NCI-H2029 treated with DMSO at 0.1 percent for 48 hours (cell line): Measurements from ENCODE around the gene AMPD3.
A peak's percentile ranks its signal among the peaks of the same experiment; 100 is the strongest.

Experiments
- DNase-seq: peaks from one replicate; lab custom pipeline; 2025; lab: John Stamatoyannopoulos, UW

AMPD3 gene

DNA sequence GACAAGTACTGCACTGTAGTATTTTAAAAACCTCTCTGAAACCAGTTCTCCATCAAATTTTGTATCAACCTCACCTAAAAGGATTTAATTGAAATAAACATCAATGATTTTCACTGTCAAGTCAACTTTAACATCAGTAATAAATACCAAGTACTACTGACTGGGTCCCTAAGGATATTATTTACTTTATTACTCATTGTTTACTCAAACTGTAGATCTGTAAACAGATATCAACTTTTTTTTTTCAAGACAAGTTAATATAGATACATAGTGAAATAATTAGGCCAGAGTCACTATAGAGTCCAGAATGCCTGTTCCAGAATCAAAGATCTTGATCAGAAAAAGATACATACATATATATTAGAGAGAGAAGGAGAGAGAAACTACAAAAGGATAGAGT, 84.3 kb downstream of the AMPD3 start:
- DNase-seq, result no peak

DNA sequence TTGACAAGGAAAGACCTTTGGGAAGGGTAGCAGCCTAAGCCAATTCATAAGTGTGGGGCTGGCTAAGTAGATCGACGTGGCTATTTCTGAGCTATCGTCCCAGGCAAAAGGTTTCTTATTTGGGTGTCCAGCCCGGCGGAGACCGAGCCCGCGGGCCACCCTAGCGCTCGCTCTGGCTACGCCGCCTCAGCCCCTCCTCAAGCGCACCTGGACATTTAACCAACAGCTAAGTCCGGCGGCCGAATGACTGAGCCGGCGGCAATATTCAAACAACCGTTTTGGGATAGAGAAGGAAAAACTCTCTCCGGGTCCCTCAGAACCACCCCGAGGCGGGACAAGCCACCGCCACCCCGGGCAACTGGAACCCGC, 85.5 kb downstream of the AMPD3 start:
- no peak for DNase-seq

DNA sequence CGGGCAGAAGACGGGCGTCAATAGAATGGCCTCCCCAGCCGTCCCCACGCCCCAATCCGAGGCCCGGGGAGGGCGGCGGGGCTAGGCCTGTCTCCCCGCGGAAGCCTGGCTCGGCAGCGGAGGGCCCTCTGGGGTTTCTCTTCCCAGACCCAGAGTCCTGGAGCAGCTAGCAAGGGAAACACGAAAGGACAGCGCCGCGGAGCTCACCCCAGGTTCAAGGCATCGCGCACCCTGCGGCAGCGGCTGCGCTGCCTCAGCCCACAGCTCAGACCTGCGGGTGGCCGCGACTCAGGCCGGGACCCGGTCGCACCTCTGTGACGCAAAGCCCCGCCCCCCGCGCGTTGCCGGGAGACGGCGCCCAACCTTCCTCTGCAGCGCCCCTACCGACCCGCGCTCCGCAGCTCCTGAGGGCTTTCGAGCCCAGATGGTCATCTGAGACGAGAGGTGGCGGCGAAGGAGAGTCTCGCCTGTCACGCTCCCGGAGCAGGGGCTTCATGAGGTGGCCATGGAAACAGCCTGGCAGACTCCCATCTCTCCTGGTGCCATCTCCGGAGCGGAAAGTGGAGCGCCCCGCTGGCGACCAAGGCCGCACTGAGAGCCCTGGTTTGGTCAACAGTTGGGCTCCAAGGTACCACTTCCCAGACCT, 86.0 kb downstream of the AMPD3 start, which contains the start of gene RNF141:
TSS of gene RNF141 (minus strand) at position 273 of the 646 bp plus-strand sequence. CDS start 7,029 bp downstream, outside the sequence.
- peak; percentile 78 for DNase-seq

DNA sequence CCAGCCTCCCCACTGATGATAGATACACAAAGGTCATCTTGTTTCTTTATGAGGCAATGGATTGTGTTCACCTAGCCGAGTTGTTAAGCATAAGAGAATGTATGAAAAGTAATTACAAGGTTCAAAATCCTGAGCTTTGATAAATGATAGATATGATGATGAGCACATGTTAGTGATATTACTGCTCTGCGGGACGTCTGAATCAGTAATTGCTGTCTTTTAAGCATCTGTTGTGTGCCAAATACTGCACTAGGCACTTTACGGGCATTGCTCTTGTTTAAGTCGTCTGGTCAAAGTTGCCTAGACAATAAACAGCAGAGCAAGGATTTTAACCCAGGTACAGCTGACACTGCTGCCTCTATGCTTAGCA, 86.5 kb downstream of the AMPD3 start:
- DNase-seq, result no peak

DNA sequence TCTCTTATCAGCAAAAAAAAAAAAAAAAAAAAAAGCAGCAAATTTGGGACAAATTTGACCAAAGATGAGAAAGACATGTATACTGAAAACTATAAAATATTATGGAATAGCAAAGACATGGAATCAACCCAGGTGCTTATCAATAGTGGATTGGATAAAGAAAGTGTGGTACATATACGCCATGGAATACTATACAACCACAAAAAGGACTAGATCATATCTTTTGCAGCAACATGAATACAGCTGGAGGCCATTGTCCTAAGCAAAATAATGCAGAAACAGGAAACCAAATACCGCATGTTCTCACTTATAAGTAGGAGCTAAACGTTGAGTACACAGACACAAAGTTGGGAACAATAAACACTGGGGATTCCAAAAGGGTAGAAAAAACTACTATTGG, 87.7 kb downstream of the AMPD3 start:
- DNase-seq, result no peak

DNA sequence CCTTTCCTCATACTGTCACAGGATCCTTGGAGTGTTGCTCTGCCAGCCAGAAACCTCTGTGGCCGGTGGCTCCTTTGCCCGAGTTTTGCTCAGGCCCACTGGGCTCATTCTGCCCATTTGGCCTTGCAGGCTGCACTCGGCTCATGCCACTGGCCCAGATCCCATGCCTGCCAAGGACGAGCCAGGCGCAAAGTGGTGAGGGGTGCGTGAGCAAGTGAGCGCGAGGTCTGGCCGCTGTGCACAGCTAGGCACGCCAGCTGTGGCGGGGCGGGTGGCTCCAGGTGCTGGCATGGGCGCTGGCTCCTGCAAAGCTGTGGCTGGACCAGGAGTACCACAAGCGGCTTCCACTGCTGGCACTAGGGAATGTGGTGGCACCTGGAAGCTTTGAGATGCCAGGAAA, 88.7 kb downstream of the AMPD3 start:
- no peak for DNase-seq

DNA sequence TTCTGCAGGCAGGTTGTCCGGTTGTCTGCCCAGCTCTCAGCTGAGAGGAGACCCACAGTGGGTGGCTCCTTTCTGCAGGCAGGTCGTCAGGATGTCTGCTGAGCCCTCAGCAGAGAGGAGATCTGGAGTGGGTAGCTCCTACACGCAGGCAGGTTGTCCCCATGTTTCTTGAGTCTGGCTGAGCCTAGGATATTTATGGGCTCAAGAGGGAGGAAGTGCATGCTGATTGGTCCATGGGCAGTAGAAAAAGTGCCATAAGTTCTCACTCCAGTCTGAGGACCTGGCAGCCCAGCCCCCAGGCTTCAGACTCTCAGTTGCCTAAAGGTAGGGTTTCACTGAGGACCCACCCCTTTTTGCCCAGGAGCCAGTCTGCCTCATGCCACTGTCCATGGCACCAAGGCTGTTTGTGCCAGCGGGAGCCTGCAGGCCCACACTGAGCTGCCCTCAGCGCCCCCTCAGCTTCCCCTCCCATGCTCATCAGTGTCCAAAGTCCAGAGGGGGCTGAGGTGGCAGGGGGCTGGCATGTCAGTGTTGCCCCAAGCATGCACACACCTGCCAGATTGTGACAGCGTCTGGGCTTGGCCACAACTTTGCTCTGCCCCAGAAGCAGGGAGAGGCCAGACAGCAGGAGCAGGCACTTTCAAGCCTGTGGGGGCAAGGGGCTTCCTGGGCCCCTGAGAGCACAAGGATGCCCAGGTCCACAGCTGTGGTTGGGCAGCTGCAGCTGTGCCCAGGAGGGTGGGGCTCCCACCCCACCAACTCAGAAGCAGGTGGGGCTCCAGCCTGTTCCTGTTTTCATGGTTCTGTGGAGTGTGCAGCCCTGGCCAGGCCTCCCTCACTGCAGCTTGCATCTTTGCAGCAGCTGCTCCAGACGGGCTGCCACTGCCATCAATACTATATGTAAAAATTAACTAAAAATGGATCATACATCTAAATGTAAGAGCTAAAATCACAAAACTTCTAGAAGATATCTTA, 89.7 kb downstream of the AMPD3 start:
- no peak for DNase-seq

DNA sequence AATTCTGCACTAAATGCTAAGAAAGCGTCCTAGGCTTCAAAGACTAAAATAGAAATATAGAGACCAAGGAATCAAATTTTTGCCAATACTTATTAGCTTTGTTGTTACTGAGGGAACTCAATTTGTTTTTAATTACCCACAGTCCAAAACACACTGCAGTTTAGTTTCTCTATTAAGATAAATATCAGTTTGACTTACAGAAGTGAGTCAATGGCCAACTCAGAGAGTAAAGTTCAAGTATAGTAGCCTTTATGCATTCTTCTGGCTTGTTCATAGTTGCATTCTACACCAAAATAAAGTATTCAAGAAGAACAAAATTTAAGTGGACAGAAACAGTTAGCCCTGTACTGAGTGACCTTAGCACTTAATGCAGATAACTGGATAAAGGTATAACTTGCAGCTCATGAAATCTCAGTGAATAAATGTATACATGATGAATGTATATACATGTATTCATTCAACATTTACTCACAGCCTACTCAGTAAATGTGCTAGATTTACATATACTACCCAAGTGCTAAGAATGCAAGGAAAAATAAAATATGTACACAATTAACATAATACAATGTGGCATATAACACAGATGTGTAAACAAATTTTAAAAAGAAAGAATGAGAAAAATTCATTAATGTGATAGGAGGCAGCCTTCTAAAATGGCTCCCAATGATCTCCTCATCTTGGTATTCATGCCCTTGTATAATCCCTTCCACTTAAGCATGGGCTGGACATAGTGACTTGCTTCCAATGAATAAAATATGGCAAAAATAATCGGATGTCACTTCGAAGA, 95.6 kb downstream of the AMPD3 start:
- no peak for DNase-seq

DNA sequence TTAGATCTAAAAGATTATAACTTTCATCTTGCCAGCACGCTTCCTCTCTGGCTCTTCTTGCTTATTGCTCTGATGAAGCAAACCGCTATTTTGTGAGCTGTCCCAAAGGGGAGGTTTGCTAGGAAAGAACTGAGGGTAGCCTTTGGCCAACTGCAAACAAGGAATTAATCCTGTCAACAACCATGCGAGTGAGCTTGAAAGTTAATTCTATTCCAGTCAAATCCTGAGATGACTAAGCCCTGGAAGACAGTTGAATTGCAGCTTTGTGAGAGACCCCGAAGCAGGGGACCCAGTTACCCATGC, 96.2 kb downstream of the AMPD3 start:
- no peak for DNase-seq

DNA sequence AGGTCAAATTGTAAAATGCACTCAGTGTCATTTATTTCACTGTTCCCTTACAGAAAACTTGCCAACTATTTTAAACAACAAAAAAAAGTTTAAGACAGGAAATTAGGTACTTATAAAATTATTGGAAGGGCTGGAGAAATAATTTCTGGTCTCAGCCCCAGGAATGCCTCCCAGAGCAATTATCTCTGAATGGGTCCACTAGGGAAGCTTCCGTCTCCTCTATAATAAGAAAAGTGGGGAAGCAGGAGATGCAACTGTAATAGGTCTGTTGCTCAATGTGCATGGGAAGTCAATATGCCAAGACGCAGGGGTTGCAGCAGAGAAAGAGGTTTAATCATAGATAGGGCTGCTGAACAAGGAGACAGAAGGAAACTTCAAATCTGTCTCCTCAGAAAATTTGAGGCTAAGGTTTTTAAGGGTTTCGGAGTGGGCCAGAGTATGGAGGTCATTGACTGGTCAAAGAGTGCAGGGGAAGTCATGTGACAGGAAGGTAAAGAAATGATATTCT, 96.8 kb downstream of the AMPD3 start:
- DNase-seq, result no peak

DNA sequence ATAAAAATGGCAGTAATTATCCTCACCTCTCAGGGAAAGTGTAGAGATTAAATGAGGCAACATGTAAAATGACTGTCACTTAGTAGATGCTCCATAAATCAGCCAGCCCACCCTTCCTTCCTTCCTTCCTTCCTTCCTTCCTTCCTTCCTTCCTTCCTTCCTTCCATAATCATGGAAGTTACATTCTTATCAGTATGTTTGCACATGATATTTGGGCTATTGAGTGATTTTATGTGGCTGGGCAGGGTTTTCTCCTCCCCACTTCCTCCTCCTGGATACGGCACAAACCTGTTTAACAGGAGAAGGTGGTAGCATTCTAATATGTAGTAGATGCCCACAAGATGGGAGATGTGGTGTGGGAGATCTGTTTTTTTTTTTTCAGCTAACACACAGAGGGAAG, 101.5 kb downstream of the AMPD3 start:
- no peak for DNase-seq
